T-cell (primary cell): ENCODE results near the gene AKAP12. TPM values are rescaled to one million over a fixed set of nuclear protein-coding genes. Genes with fewer than 3 reads are reported as not detected.
A peak's percentile ranks its signal among the peaks of the same experiment; 100 is the strongest.
"Not testable (repeated sequence)": the region's sequence is repeated elsewhere in the genome, so short reads cannot be mapped to it uniquely, and the experiment has no call there.

ENCODE experiments used
- ATAC-seq, 4 experiments: fragments of 200-7000 bp in 3 of 4; fragments of 150-1000 bp in 1 of 4; cut with Tn5 transposase; replicated peaks in 1 of 4; 1 replicate in 3 of 4; 2 replicates in 1 of 4; pipeline ENCODE4 v1.10.0; 2021; ENCODE audit warnings: moderate library complexity in 3 of 4, mild to moderate bottlenecking in 2 of 4, moderate number of reproducible peaks in 1 of 4
- CTCF ChIA-PET, 2 donors: fragments of 300-600 bp; sonication (Branson Sonifier 250); formaldehyde crosslinking; loops; one replicate each; lab custom pipeline; 2022; ENCODE audit warnings: antibody characterized with exemption in 2 of 2; lab: Charles Lee
- POLR2A ChIA-PET, 2 donors: fragments of 300-600 bp; sonication (Branson Sonifier 250); formaldehyde crosslinking; loops; one replicate each; lab custom pipeline; 2022; ENCODE audit warnings: antibody characterized with exemption in 2 of 2; lab: Charles Lee
- DNase-seq, 35 experiments: peaks; one replicate each; pipeline versions ENCODE4 v3.0.0 to v3.0.0-alpha.2; 2013 to 2023
- H3K27ac ChIP-seq: one replicate; pipeline ENCODE4 v1.5.1; 2013; ENCODE audit warnings: low read length
- H3K27me3 ChIP-seq, 2 experiments: replicated peaks in 1 of 2; 1 replicate in 1 of 2; 2 replicates in 1 of 2; pipeline versions ENCODE4 v1.6.1 to v1.7.0; 2013; ENCODE audit warnings: low read length in 1 of 2, mixed read lengths in 1 of 2; ENCODE audit not compliant: control insufficient read depth in 2 of 2, insufficient read depth in 2 of 2; ENCODE audit errors: extremely low read depth in 1 of 2
- H3K36me3 ChIP-seq, 2 donors: 1 replicate in 1 of 2; 2 replicates in 1 of 2; pipeline versions ENCODE4 v1.6.1 to v1.7.0; 2013; ENCODE audit warnings: low read length in 1 of 2; ENCODE audit not compliant: control insufficient read depth in 2 of 2, insufficient read depth in 1 of 2; ENCODE audit errors: extremely low read depth in 1 of 2
- H3K4me1 ChIP-seq, 2 experiments: 1 replicate in 1 of 2; 2 replicates in 1 of 2; pipeline versions ENCODE4 v1.6.1 to v1.7.0; 2013; ENCODE audit warnings: low read length in 2 of 2, mixed read lengths in 1 of 2; ENCODE audit not compliant: insufficient read depth in 2 of 2, control insufficient read depth in 1 of 2; ENCODE audit errors: extremely low read depth in 1 of 2
- H3K4me3 ChIP-seq, 2 donors: 1 replicate in 1 of 2; 2 replicates in 1 of 2; pipeline versions ENCODE4 v1.5.1 to v1.7.0; 2013; ENCODE audit warnings: mild to moderate bottlenecking in 2 of 2, low read length in 1 of 2, moderate library complexity in 1 of 2; ENCODE audit not compliant: control insufficient read depth in 1 of 2; ENCODE audit errors: extremely low read depth in 1 of 2
- H3K9me3 ChIP-seq: 2 replicates; pipeline ENCODE4 v1.7.0; 2013
- H3K27ac Mint-ChIP-seq, 2 donors: one replicate each; pipeline ENCODE4 v1.8.0; 2020 to 2021; ENCODE audit warnings: mild to moderate bottlenecking in 2 of 2, mixed read lengths in 2 of 2
- H3K27me3 Mint-ChIP-seq, 2 donors: one replicate each; pipeline ENCODE4 v1.8.0; 2021 to 2022; ENCODE audit warnings: mixed read lengths in 2 of 2
- H3K36me3 Mint-ChIP-seq: one replicate; pipeline ENCODE4 v1.8.0; 2021; ENCODE audit warnings: mixed read lengths
- H3K4me1 Mint-ChIP-seq, 3 donors: one replicate each; pipeline ENCODE4 v1.8.0; 2020 to 2022; ENCODE audit warnings: mixed read lengths in 3 of 3, mild to moderate bottlenecking in 1 of 3
- H3K4me3 Mint-ChIP-seq, 3 donors: one replicate each; pipeline ENCODE4 v1.8.0; 2020 to 2022; ENCODE audit warnings: mild to moderate bottlenecking in 3 of 3, mixed read lengths in 3 of 3, moderate library complexity in 3 of 3
- H3K9me3 Mint-ChIP-seq, 3 donors: one replicate each; pipeline ENCODE4 v1.8.0; 2020 to 2022; ENCODE audit warnings: mixed read lengths in 3 of 3
- WGBS: methylation state at CpG from one replicate; pipeline ENCODE4 v1.1.5; 2013; ENCODE audit warnings: missing lambda C conversion rate; ENCODE audit not compliant: insufficient coverage; 5-methylcytosine and 5-hydroxymethylcytosine counted together
- total RNA-seq, 35 experiments: library from RNA in 6 of 35; stranded (reverse) in 6 of 35; fragments of 120-200 nt in 1 of 35; gene quantifications; one replicate each; pipeline versions ENCODE4 v1.2.1 to v1.2.4 and lab custom pipeline; 2013 to 2026

AKAP12 gene
- total RNA-seq, 5 donors from 2014 or later (not counting 1 experiment from before 2014, with no cell fraction given): 0.16 to 1.8 (median 1.2) TPM

GRCh38 chr6:151352410-151353396 lies 112.9 kb downstream of the AKAP12 start:
- Mint-ChIP-seq H3K9me3 (no peaks in the 10 kb centered on the region), H3K4me1 (peaks cover 3% of the 10 kb centered on the region in 3 donors), H3K4me3 (no peak overlapping the region), H3K27ac (no peak overlapping the region), H3K27me3 (no peaks in the 10 kb centered on the region), H3K36me3 (peaks cover 5% of the 10 kb centered on the region)
- Histone ChIP-seq H3K4me3 (no peak overlapping the region), H3K36me3 (no peaks in the 10 kb centered on the region), H3K4me1 (peaks cover under 1 to 7% of the 10 kb centered on the region in 2 experiments), H3K9me3 (no peaks in the 10 kb centered on the region), H3K27me3 (no peaks in the 10 kb centered on the region), H3K27ac (no peak overlapping the region)
- ChIA-PET CTCF (interaction anchor here in 1 of 2 donors (0.5 to 1.4 kb wide), 5 partner anchors 18 to 494 kb away, joined by 3 to 8 read pairs (median 3); no protein-coding TSS in a partner anchor), POLR2A (no interaction called here)
- DNase-seq: peak in 1 of 35 experiments; percentile 30
- ATAC-seq: peak in 3 of 4 experiments; percentile 48 to 55 (median 53)
- 64% methylated on average over 15 of the region's 19 CpGs for WGBS

- no peaks in the 10 kb centered on the region for H3K9me3 ChIP-seq
- no peak overlapping the region for H3K4me3 ChIP-seq
- no peak overlapping the region for H3K27ac ChIP-seq
- H3K4me1 Mint-ChIP-seq: peaks cover 10 to 14% (median 12%) of the 10 kb centered on the region in 3 donors
- H3K36me3 ChIP-seq: no peaks in the 10 kb centered on the region
- H3K36me3 Mint-ChIP-seq: peaks cover 9% of the 10 kb centered on the region
- DNase-seq: no peak
- no peak overlapping the region for H3K27ac Mint-ChIP-seq
- H3K4me3 Mint-ChIP-seq: no peak overlapping the region
- no CpG with 5 or more reads among the region's 10 CpGs for WGBS
- H3K27me3 Mint-ChIP-seq: no peaks in the 10 kb centered on the region
- CTCF ChIA-PET: no interaction called here
- no peak for ATAC-seq
- POLR2A ChIA-PET: interaction anchor here in 1 of 2 donors (0.7 kb wide), 1 partner anchor 36 kb away, joined by 4 read pairs; no protein-coding TSS in a partner anchor
- peaks cover 4 to 7% of the 10 kb centered on the region in 2 experiments for H3K4me1 ChIP-seq
- H3K27me3 ChIP-seq: no peaks in the 10 kb centered on the region
- no peaks in the 10 kb centered on the region for H3K9me3 Mint-ChIP-seq
Measured at GRCh38 chr6:151353795-151354194, 114.0 kb downstream of the AKAP12 start.

- H3K27ac ChIP-seq, ATAC-seq, DNase-seq, H3K27me3 ChIP-seq, H3K9me3 Mint-ChIP-seq, H3K9me3 ChIP-seq, H3K4me3 ChIP-seq, H3K27ac Mint-ChIP-seq, H3K4me3 Mint-ChIP-seq, H3K27me3 Mint-ChIP-seq, H3K4me1 ChIP-seq: not testable (repeated sequence)
- POLR2A ChIA-PET: interaction anchor here in 1 of 2 donors (1.6 kb wide), 1 partner anchor 8 kb away, joined by 7 read pairs; no protein-coding TSS in a partner anchor
- H3K36me3 Mint-ChIP-seq: peaks cover 21% of the 10 kb centered on the region
- peaks cover 10 to 14% (median 12%) of the 10 kb centered on the region in 3 donors for H3K4me1 Mint-ChIP-seq
- peaks cover 5 to 12% of the 10 kb centered on the region in 2 donors for H3K36me3 ChIP-seq
- WGBS: 100% methylated on average over 3 of the region's 6 CpGs
- CTCF ChIA-PET: interaction anchor here in 1 of 2 donors (0.6 kb wide), 2 partner anchors 229 to 249 kb away, joined by 3 read pairs; no protein-coding TSS in a partner anchor
Measured at GRCh38 chr6:151356983-151357382, 117.2 kb downstream of the AKAP12 start.

GRCh38 chr6:151357758-151358436 lies 118.1 kb downstream of the AKAP12 start:
- no peak overlapping the region for H3K4me3 Mint-ChIP-seq
- ATAC-seq: no peak

GRCh38 chr6:151358475-151358874 lies 118.7 kb downstream of the AKAP12 start:
- H3K27me3 Mint-ChIP-seq: no peaks in the 10 kb centered on the region
- ATAC-seq (no peak), DNase-seq (no peak)
- no peak overlapping the region for H3K4me3 Mint-ChIP-seq
- no peaks in the 10 kb centered on the region for H3K9me3 Mint-ChIP-seq
- Histone ChIP-seq H3K9me3 (no peaks in the 10 kb centered on the region), H3K4me3 (no peak overlapping the region), H3K27ac (no peak overlapping the region), H3K27me3 (no peaks in the 10 kb centered on the region), H3K36me3 (peaks cover 5 to 23% of the 10 kb centered on the region in 2 donors), H3K4me1 (peaks cover 0 to 4% of the 10 kb centered on the region in 2 experiments)
- ChIA-PET POLR2A (interaction anchor here in 1 of 2 donors (0.6 kb wide), 1 partner anchor 41 kb away, joined by 3 read pairs; no protein-coding TSS in a partner anchor), CTCF (no interaction called here)
- WGBS: no CpG with 5 or more reads among the region's 3 CpGs
- peaks cover 10 to 14% (median 12%) of the 10 kb centered on the region in 3 donors for H3K4me1 Mint-ChIP-seq
- no peak overlapping the region for H3K27ac Mint-ChIP-seq
- peaks cover 29% of the 10 kb centered on the region for H3K36me3 Mint-ChIP-seq

More at GRCh38 chr6:151357758-151358436, 118.1 kb downstream of the AKAP12 start:
- 43% methylated on average over 2 of the region's 6 CpGs for WGBS
- peaks cover 3 to 4% of the 10 kb centered on the region in 2 experiments for H3K4me1 ChIP-seq
- no peak overlapping the region for H3K27ac ChIP-seq
- Mint-ChIP-seq H3K27ac (peak overlapping the region in 1 of 2 donors; percentile 42), H3K36me3 (peaks cover 27% of the 10 kb centered on the region), H3K27me3 (no peaks in the 10 kb centered on the region), H3K9me3 (no peaks in the 10 kb centered on the region), H3K4me1 (peaks cover 10 to 14% (median 12%) of the 10 kb centered on the region in 3 donors)
- H3K36me3 ChIP-seq: peaks cover 5 to 20% of the 10 kb centered on the region in 2 donors
- no peaks in the 10 kb centered on the region for H3K9me3 ChIP-seq
- POLR2A ChIA-PET: interaction anchor here in 1 of 2 donors (0.6 to 1.6 kb wide), 3 partner anchors 9 to 41 kb away, joined by 3 to 10 read pairs (median 7); no protein-coding TSS in a partner anchor
- CTCF ChIA-PET: no interaction called here
- H3K27me3 ChIP-seq: no peaks in the 10 kb centered on the region
- DNase-seq: no peak
- no peak overlapping the region for H3K4me3 ChIP-seq
